NCI-H774 (cell line): ENCODE data around the gene PSMD4.
A peak's percentile ranks its signal among the peaks of the same experiment; 100 is the strongest.
"Not testable (repeated sequence)": the region's sequence is repeated elsewhere in the genome, so short reads cannot be mapped to it uniquely, and the experiment has no call there.

Experiments used
- DNase-seq: peaks from one replicate; lab custom pipeline; 2025; lab: John Stamatoyannopoulos, UW

Gene PSMD4

DNA sequence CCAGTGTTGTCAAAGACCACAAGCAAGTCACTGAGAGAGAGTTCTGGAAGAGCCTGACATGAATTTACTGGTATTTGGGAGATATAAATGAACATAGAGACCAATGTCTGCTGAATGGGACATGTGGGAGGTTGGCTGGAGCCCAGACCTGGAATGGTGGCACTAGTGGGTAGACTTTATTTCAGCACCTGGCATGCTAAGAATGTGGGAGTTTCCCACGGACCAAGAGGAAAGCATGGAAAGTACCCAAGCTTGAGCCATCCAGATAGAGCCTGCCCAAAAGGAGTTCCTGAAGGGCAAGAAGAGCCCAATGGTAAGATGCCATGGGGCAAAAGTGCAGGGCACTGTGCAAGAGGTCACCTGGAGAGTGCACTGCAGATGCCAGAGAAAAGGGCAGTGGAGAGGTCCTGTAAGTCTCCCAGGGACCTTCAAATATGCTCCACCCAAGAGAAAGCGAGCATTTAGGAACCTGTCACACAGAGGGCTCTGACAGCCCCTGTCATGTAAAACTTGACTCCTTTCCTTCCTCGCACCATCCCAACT, 19.5 kb downstream of the PSMD4 start:
- DNase-seq: no peak

DNA sequence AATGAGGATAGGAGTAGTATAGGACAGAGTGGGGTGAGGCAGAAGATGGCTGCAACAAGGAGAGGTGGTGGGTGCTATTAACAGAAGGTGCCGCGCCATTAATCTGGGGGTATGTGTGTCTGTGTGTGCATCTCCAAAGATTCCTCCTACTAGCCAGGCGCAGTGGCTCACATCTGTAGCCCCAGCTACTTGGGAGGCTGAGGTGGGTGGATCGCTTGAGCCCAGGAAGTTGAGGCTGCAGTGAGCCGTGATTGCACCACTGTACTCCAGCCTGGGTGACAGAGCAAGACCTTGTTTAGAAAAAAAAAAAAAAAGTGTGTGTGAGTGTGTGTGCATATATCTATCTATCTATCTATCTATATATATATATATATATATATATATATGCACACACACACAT, 20.8 kb downstream of the PSMD4 start:
- not testable (repeated sequence) for DNase-seq

DNA sequence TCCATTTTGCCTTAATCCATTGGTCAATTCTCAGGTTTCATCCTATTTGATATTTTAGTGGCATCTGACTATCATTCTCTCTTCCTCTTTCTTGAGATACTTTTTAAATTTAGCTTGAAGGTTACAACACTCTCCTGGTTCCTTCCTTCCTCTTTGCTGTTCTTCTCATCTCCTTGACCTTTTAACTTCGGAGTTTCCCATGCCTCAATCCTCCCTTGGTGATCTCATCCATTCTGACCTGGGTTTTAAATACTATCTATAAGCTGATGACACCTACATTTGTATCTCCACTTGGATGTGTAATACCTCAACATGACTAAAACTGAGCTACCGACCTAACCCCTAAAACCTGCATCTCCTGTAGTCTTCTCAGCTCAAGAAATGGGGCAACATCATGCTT, 22.7 kb downstream of the PSMD4 start:
- DNase-seq: no peak

DNA sequence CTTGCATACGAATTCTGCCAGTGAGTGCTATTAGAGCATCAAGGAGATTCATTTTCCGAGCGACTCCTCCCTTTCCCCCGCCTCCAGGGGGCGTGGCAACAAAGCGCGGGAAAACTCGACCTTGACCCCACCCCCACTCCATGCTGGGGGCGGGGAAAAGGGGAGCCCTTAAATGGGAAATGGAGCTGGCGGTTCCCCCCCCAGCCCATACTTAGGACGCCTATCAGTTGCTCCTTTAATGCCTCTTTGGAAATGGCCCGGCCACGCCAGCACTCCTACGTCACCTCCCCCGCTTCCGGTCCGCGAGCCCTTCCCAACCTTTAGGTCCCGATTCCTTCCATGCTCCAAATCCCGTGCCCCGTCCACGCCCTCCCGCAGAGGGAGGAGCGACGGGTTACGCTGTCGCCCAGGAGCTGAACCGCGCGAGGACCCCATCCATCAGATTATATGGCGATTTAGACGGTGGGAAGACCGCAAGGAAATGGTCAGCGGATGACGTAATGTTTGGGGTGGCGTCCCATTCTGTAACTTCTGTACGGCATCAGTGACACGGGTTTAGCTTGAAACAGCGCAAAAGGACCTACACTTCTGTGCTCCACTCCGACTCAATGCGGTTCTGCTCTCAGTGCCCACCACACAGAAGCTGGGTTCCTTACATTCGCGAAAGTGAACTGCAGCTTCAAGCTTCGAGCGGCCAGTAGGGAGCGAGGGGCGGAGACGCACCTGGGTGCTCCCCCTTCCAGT, 26.9 kb downstream of the PSMD4 start:
- DNase-seq: peak; percentile 98

DNA sequence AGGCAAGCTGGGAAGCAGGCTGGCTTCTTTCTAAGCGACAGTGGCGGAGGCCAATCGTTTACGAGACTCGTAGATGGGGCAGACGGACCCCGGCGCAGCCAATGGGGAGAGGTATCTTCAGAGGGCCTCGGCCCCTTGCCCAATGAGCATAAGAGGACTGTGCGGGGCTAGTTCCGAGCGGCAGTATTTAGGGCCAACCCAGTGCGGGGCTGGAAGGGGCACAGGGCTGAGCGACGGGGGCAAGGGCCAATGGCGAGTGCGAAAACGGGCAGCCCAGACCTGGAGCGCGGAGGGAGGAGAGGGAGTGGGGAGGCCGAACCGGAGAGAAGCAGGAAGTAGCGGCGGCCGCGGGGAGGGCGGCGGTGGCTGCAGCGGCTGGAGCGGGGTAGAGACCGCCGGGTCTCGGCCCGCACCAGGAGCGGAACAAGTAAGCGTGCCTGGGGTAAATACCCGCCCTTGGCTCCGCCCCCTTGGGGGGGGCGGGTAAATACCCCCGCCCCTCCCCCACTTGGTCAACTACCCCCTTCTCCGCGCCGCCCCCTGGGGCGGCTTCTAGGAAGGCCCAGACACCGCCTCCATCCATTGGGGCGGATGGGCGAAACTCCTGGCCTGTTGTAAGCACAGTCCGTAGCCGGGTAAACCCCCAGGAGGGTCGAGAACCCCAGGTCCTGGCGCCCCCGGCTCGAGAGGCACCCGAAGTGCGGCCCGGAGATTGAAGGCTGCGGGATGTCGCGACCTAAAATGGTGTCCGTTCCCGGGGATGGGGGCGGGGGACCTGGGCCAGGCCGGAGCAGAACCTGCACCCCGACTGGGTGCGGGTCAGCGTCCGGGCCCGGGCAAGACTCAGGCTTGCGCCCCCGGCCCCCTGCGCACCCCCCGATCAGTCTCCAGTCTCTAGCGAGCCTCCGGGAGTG, 27.7 kb downstream of the PSMD4 start, which contains the start of gene ZNF687:
Gene ZNF687, plus strand, starts transcription at position 331 of the 914 bp plus-strand sequence. CDS start 3,993 bp downstream, outside the sequence.
- peak; percentile 100 for DNase-seq

DNA sequence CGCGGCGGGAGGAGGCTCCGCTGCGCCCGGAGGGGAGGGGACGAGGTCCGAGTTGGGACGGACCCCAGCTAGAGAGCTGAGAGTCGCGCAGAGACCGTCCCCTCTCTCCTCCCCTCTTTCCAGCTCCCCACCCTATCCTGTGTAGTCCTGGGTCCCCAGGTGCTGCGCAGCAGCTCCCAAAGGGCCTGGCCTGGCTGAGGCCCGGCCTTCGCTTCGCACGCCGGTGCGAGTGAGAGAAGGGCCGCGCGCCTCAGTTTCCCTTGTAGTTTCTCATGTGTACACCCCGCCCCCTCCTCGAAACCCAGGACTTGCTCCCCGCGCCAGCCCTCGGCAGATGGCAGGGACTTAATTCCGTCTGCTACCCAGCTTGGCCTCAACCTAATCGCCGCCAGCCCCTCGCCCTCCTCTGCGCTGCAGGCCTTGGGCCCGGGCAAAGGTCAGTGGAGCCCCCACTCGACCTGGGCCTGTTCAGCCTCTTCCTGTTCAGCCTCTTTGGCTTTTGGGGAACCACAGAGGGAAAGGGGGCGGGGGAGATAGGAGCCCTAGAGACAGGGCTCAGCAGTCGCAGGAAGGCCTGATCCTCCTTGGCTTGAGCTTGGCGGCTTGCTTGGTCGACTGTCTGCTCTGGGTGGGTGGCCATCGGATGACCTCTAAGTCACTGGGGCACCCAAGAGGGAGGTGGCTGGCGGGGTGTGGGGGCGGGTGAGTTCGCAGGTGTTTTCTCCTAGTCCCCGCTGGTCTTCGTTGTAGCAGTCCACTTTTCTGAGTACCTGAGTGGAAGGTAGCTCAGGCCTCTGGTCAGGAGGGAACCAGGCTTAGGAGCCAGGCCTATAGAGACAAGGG, 28.6 kb downstream of the PSMD4 start:
- DNase-seq: no peak

DNA sequence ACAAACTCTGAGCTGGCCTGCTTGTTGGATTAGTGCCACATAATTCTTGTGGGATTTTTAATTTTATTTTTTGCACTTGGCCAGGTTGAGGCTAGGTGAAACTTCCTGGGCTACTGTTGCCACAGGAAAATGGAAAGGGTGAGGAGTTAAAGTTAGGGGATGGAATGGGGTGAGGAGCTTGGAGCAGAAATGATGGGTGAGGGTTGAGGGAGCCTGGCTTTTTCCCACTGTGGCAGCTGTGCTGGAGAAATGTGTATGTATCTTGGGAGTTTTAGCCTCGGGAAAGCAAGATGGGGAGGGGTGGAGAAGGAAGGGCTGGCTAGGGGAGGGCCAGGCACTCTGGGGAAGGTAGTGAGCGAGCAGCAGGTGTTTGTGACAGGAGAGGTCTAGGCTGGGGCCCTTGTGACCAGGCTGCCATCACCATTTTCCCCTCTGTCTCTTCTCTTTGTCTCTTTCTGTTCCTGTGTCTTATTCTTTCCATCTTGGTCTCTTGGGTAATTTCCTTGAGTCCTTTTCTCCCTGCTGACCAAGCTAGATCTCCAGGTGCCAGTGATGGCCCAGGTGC, 29.6 kb downstream of the PSMD4 start:
- no peak for DNase-seq

DNA sequence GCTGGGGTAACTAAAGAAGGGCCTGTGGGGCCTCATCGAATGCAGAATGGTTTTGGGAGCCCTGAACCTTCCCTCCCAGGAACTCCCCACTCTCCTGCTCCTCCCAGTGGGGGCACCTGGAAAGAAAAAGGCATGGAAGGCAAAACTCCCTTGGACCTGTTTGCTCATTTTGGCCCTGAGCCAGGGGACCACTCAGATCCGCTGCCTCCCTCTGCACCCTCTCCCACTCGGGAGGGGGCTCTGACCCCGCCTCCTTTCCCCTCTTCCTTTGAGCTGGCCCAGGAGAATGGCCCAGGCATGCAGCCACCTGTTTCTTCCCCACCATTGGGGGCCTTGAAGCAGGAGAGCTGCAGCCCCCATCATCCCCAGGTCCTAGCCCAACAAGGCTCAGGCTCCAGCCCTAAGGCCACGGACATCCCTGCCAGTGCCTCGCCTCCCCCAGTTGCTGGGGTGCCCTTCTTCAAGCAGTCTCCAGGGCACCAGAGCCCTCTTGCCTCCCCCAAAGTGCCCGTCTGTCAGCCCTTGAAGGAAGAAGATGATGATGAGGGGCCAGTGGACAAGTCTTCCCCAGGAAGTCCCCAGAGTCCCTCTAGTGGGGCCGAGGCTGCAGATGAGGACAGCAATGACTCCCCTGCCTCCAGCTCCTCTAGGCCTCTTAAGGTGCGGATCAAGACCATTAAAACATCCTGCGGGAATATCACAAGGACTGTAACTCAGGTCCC, 32.2 kb downstream of the PSMD4 start:
- DNase-seq: no peak

DNA sequence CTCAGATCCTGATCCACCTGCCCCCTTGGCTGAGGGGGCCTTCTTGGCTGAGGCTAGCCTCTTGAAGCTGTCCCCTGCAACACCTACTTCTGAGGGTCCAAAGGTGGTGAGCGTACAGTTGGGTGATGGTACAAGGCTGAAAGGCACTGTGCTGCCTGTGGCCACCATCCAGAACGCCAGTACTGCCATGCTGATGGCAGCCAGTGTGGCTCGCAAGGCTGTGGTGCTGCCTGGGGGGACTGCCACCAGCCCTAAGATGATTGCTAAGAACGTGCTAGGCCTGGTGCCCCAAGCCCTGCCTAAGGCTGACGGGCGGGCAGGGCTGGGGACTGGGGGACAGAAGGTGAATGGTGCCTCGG, 32.8 kb downstream of the PSMD4 start:
- DNase-seq: no peak

DNA sequence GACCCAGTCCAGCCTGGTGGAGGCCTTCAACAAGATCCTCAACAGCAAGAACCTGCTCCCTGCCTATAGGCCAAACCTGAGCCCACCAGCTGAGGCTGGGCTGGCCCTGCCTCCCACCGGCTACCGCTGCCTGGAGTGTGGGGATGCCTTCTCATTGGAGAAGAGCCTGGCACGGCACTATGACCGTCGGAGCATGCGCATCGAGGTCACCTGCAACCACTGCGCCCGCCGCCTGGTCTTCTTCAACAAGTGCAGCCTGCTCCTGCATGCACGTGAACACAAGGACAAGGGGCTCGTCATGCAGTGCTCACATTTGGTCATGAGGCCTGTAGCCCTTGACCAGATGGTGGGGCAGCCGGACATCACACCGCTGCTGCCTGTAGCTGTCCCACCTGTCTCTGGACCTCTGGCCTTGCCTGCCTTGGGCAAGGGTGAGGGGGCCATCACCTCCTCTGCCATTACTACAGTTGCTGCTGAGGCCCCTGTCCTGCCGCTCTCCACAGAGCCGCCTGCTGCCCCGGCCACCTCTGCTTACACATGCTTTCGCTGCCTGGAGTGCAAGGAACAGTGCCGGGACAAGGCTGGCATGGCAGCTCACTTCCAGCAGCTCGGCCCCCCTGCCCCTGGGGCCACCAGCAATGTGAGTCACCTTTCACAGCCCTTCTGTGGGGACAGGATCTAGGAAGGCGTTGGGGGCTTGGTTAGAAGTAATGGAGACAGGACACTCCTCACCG, 33.4 kb downstream of the PSMD4 start:
- no peak for DNase-seq

DNA sequence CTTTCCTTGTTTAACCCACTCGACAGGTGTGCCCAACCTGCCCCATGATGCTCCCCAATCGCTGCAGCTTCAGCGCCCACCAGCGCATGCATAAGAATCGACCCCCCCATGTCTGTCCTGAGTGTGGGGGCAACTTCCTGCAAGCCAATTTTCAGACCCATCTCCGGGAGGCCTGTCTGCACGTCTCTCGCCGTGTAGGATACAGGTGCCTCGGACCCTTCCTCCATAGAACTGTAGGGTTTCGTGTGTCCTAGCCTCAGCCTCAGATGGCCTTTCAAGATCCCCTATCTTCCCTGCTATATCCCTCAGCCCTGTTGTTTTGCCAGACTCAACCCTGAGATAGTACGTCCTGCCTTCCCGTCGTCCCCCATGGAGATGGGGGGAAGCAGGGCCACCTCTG, 34.0 kb downstream of the PSMD4 start:
- no peak for DNase-seq

DNA sequence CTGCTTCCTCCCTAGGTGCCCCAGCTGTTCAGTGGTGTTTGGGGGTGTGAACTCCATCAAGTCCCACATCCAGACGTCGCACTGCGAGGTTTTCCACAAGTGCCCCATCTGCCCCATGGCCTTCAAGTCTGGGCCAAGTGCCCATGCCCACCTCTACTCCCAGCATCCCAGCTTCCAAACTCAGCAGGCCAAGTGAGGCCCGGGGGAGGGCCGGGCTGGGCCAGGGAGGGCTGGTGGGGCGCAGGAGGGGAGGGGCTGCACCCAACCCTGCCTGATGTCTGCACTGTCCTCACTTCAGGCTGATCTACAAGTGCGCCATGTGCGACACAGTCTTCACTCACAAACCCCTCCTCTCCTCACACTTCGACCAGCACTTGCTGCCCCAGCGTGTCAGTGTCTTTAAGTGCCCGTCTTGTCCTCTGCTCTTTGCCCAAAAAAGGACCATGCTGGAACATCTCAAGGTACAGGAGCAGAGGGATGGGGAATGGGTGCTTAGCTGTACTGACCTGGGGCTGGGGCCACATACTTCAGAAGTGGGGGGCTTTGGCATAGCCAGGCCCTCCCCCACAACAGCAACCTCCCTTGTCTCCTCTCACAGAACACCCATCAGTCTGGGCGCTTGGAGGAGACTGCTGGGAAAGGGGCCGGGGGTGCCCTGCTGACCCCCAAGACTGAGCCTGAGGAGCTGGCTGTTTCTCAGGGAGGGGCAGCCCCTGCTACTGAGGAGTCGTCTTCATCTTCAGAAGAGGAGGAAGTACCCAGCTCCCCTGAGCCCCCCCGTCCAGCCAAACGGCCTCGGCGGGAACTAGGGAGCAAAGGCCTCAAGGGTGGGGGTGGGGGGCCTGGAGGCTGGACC, 34.8 kb downstream of the PSMD4 start:
- no peak for DNase-seq

DNA sequence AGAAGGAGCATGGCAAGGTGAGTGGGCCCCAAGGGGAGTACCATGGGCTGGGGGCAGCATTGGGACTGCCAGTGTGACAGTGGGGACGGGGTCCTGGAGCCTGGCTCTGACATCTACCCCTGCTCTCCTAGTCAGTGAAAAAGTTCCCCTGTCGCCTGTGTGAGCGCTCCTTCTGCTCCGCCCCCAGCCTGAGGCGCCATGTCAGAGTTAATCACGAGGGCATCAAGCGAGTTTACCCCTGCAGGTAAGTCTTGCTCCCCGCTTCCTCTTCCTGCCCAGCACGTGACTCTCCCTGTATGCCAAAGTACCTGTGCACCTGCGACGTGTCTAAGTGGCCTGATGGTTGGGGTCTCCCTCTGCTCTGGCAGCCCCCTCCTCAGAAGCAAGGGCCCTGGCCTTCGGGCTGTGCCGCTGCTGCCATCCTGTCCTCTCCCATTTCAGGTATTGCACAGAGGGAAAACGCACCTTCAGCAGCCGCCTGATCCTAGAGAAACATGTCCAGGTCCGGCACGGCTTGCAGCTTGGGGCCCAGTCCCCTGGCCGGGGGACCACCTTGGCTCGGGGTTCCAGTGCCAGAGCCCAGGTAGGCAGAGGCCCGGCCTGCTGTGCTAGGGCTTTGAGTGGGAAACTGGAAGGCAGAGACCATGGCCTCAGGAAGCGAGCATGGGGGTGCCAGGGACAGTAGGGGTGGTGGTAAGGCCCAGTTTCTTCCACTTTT, 35.6 kb downstream of the PSMD4 start:
- no peak for DNase-seq

DNA sequence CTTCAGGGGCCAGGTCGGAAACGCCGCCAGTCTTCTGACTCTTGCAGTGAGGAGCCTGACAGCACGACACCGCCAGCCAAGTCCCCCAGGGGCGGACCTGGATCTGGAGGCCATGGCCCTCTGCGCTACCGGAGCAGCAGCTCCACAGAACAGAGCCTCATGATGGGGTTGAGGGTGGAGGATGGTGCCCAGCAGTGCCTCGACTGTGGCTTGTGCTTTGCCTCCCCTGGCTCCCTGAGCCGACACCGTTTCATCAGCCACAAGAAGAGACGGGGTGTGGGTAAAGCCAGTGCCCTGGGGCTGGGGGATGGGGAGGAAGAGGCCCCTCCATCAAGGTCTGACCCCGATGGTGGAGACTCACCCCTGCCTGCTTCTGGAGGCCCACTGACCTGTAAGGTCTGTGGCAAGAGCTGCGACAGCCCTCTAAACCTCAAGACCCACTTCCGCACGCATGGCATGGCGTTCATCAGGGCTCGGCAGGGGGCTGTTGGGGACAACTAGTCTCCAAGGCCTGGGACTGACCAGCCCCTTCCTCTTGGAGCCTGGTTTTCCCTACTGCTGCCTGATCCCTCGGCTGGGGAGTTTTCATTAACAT, 36.3 kb downstream of the PSMD4 start:
- DNase-seq: no peak

DNA sequence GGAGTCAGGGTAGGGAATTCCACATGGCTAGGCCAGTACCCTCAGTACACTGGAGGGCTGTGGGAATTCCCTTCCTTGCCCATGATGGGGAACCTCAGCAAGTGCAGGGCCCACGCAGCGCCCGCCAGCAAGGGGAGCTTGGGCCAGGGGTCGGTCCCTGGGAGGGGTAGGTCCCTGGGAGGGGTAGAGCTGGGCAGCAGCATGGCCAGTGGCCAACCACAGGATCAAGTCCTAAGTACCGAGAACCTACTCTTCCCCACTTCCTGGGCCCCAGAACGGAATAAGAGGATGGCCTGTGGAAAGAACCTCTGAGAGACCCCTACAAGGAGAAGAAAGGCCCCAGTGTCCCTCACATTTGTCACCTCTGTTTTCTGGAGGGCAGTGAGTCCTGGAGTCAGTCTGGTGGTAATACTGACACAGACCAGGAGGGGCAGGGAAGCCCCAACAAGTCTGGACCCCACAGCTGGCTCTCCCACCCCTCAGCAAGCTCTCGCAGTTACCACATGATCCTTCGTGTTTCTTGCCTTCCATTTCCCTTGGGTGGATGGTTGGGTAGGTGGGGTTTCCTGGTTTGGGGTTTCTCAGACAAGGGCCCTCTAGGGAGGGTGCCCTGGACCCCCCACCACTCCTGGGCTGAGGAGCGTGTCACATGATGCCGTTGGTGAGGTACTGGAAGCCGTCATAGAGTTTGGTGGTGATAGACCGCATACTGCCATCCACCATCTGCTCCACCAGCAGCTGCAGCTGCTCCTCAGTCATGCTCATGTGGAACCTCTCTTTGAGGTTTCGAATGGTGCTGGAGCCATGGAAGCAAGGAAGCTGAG, 37.9 kb downstream of the PSMD4 start:
- no peak for DNase-seq

DNA sequence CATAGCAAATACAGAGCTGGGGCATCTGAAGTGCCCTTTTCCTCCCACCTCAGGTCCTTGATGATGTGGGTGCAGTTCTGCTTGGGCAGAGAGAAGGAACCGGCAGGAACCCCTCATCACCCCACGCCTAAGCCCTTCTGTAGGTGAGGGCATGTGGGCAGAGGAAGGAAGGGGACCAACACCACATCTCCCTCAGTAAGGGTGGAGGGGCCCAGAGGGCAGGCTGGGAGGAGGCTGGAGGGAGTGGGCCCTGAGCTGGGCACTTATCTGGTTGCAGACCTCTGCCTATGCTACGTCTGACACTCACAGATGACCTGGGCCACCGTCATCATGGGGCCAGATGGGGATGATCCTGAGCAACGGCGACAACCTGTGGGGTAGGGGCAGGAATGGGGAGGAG, 38.6 kb downstream of the PSMD4 start:
- no peak for DNase-seq

DNA sequence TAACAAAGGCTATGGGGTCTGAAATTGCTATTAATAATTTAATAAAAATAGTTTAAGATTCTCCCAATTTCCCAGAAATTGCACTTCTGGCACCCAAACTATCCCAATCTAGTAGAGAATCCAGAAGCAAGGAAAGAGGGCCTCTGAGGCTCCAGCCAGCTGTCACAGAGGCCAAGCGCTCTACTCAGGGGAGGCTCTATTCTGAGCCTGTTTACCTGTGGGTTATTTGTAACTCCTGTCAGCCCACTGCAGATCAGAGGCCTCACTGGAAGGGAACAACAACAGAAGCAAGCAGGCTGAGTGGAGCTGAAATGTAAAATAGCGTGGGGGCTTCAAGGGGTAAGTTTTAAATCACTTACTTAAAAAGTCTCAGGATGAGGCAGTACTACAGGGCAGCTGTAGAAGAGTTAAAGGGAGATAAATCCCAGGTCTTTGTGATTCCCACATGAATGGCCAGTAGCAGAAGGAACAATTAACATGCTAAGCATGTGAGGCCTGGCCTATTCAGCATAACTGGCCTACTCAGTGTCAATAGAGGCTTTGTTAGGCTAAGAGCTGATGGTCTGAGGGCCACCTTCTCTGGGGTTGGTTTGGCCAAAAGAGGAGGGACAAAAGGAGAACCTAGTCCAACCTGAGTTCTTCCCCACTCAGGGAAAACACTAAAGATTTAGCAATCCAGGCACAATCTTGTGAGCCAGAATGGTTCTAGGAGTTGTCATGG, 40.4 kb downstream of the PSMD4 start:
- DNase-seq: no peak
